K562 (cell line): ENCODE data around the gene PHF19. TPM values are rescaled to one million over a fixed set of nuclear protein-coding genes. Genes with fewer than 3 reads are reported as not detected.
A peak's percentile ranks its signal among the peaks of the same experiment; 100 is the strongest.

Experiments used
- ATAC-seq: fragments of 200-7000 bp; cut with Tn5 transposase; 3 replicates; pipeline ENCODE4 v1.9.1; 2020; ENCODE audit warnings: moderate library complexity
- BruUV-seq: library from RNA; stranded (reverse); fragments of 400-500 nt; replicated peaks from 2 replicates; lab custom pipeline; 2021; lab: Mats Ljungman, UMichigan
- CTCF ChIA-PET: fragments of 300-600 bp; formaldehyde crosslinking; extraction: SDS; loops from one replicate; lab custom pipeline; 2021; ENCODE audit warnings: low intra/inter-chr PET ratio; lab: Yijun Ruan, JAX
- POLR2A ChIA-PET: fragments of 300-600, 350-650 bp; sonication (Branson Sonifier 250); formaldehyde crosslinking; extraction: SDS; loops from one replicate; lab custom pipeline; 2021; ENCODE audit warnings: antibody characterized with exemption, inconsistent platforms; lab: Yijun Ruan, JAX
- DNase-seq, 4 experiments: peaks; one replicate each; pipeline versions ENCODE4 v3.0.0 to v3.0.0-alpha.2; 2011 to 2018; ENCODE audit warnings: low spot score in 3 of 4, mixed read lengths in 3 of 4; ENCODE audit errors: extremely low read depth in 1 of 4
- FAIRE-seq: peaks from 2 replicates; lab custom pipeline; 2011; peaks lifted over from hg19 to GRCh38; lab: Jason Lieb, UNC
- H2AFZ ChIP-seq: 2 replicates; pipeline ENCODE4 v1.6.0; 2011; ENCODE audit warnings: low read depth, low read length, control low read depth, inconsistent platforms
- H3K27ac ChIP-seq: fragments of 200-600 bp; 3 replicates; pipeline ENCODE4 v1.8.0; 2011; ENCODE audit warnings: low read depth, mild to moderate bottlenecking, control low read depth, inconsistent platforms, low read length, moderate library complexity, mixed read lengths; ENCODE audit errors: extremely low read depth
- H3K27me3 ChIP-seq, 2 experiments: fragments of 300-600 bp in 1 of 2; 2 replicates in 1 of 2; 3 replicates in 1 of 2; pipeline versions ENCODE4 v1.6.0 to v1.8.0; 2011; ENCODE audit warnings: inconsistent platforms in 2 of 2, low read length in 2 of 2, mild to moderate bottlenecking in 1 of 2, mixed read lengths in 1 of 2, moderate library complexity in 1 of 2; ENCODE audit not compliant: control insufficient read depth in 2 of 2, insufficient read depth in 2 of 2
- H3K36me3 ChIP-seq: fragments of 300-600 bp; 3 replicates; pipeline ENCODE4 v1.8.0; 2011; ENCODE audit warnings: mild to moderate bottlenecking, low read length, inconsistent platforms; ENCODE audit not compliant: control insufficient read depth, insufficient read depth
- H3K4me1 ChIP-seq, 2 experiments: fragments of 200-600 bp in 1 of 2; replicated peaks in 1 of 2; 2 replicates in 1 of 2; 3 replicates in 1 of 2; pipeline versions ENCODE4 v1.5.1 to v1.8.0; 2011; ENCODE audit warnings: inconsistent platforms in 2 of 2, low read length in 2 of 2, mild to moderate bottlenecking in 1 of 2, mixed read lengths in 1 of 2, moderate library complexity in 1 of 2; ENCODE audit not compliant: control insufficient read depth in 2 of 2, insufficient read depth in 2 of 2
- H3K4me2 ChIP-seq: 2 replicates; pipeline ENCODE4 v1.6.1; 2011; ENCODE audit warnings: low read length, control low read depth, inconsistent platforms, mixed read lengths; ENCODE audit not compliant: insufficient read depth
- H3K4me3 ChIP-seq: fragments of 200-600 bp; sonication (generic), shearing (Covaris generic); 2 replicates; pipeline ENCODE4 v1.5.1; 2016; ENCODE audit warnings: control low read depth, inconsistent platforms
- H3K79me2 ChIP-seq: fragments of 200-600 bp; 3 replicates; pipeline ENCODE4 v1.8.0; 2011; ENCODE audit warnings: low read length, inconsistent platforms; ENCODE audit not compliant: control insufficient read depth, insufficient read depth
- H3K9ac ChIP-seq, 2 experiments: 2 replicates each; pipeline versions ENCODE4 v1.6.0 to v1.6.1; 2011; ENCODE audit warnings: low read depth in 2 of 2, low read length in 2 of 2, control low read depth in 1 of 2, inconsistent platforms in 1 of 2, mild to moderate bottlenecking in 1 of 2, mixed read lengths in 1 of 2; ENCODE audit not compliant: insufficient read depth in 1 of 2
- H3K9me1 ChIP-seq: one replicate; pipeline ENCODE4 v1.6.0; 2011; ENCODE audit warnings: inconsistent platforms, mild to moderate bottlenecking, low read length, moderate library complexity; ENCODE audit not compliant: control insufficient read depth, insufficient read depth
- H3K9me3 ChIP-seq: replicated peaks from 2 replicates; pipeline ENCODE4 v1.5.1; 2011; ENCODE audit warnings: low read depth, low read length, inconsistent platforms; ENCODE audit not compliant: control insufficient read depth, insufficient read depth
- H4K20me1 ChIP-seq: replicated peaks from 2 replicates; pipeline ENCODE4 v1.6.1; 2011; ENCODE audit warnings: low read length, inconsistent platforms, mixed read lengths; ENCODE audit not compliant: control insufficient read depth, insufficient read depth
- CCNT2 ChIP-seq: IDR thresholded peaks from 2 replicates; pipeline ENCODE4 v1.6.1; 2011; ENCODE audit warnings: borderline replicate concordance, low read depth, mild to moderate bottlenecking, moderate library complexity, mixed read lengths, low read length; ENCODE audit not compliant: insufficient read length; ENCODE audit errors: extremely low read depth
- EWSR1 ChIP-seq: fragments of 450-650 bp; IDR thresholded peaks from 2 replicates; pipeline ENCODE4 v1.6.1; 2018; ENCODE audit warnings: borderline replicate concordance, mild to moderate bottlenecking, low read depth, moderate library complexity; ENCODE audit not compliant: partially characterized antibody
- HNRNPH1 ChIP-seq: fragments of 200-400 bp; formaldehyde crosslinking; optimal IDR thresholded peaks from 2 replicates; pipeline ENCODE3; 2017; ENCODE audit warnings: low read depth, mild to moderate bottlenecking, low read length, moderate library complexity
- MXI1 ChIP-seq: IDR thresholded peaks from 2 replicates; pipeline ENCODE4 v1.6.1; 2011; ENCODE audit warnings: low read depth, mild to moderate bottlenecking, improper control_type of control experiment, low read length
- NR3C1 ChIP-seq: sonication (generic); formaldehyde crosslinking; IDR thresholded peaks from 2 replicates; pipeline ENCODE4 v1.8.1; 2022; ENCODE audit warnings: missing genetic modification reagents
- PHB ChIP-seq: fragments of 250-450 bp; sonication (Bioruptor Pico); IDR thresholded peaks from 2 replicates; pipeline ENCODE4 v1.5.0; 2021
- PTTG1 ChIP-seq: fragments of 450-650 bp; IDR thresholded peaks from 2 replicates; pipeline ENCODE4 v1.6.1; 2016; ENCODE audit warnings: low read depth, mild to moderate bottlenecking, missing genetic modification characterization, missing compliant biosample characterization
- SAFB2 ChIP-seq: fragments of 200-400 bp; formaldehyde crosslinking; IDR thresholded peaks from 2 replicates; pipeline ENCODE4 v1.6.1; 2018; ENCODE audit warnings: borderline replicate concordance, low read length, low read depth, moderate library complexity; ENCODE audit not compliant: severe bottlenecking
- SLC30A9 ChIP-seq: fragments of 250-450 bp; sonication (Bioruptor Pico); IDR thresholded peaks from 2 replicates; pipeline ENCODE4 v1.8.0; 2022; ENCODE audit warnings: mild to moderate bottlenecking, moderate library complexity
- ZNF184 ChIP-seq: sonication (generic); formaldehyde crosslinking; IDR thresholded peaks from 2 replicates; pipeline ENCODE4 v1.5.0; 2020; ENCODE audit warnings: missing genetic modification reagents
- ZNF282 ChIP-seq: sonication (generic); formaldehyde crosslinking; IDR thresholded peaks from 2 replicates; pipeline ENCODE4 v1.8.1; 2023; ENCODE audit warnings: missing genetic modification reagents
- WGBS: fragments of 100-300 bp; shearing (Covaris generic); methylation state at CpG from one replicate; pipeline ENCODE4 v1.1.6; 2016; ENCODE audit warnings: low coverage, mixed read lengths; ENCODE audit not compliant: insufficient coverage; ENCODE audit errors: missing lambda C conversion rate; 5-methylcytosine and 5-hydroxymethylcytosine counted together
- in situ Hi-C: fragments of 300-500 bp; cut with MboI; formaldehyde crosslinking; loops from 4 replicates; pipeline ENCODE4 v1.15.0; 2018; ENCODE audit warnings: inconsistent platforms, mixed read lengths
- intact Hi-C: fragments of 100-400 bp; cut with micrococcal nuclease; formaldehyde crosslinking; loops from 2 replicates; pipeline ENCODE4 v1.14.2; 2022
- polyA plus RNA-seq, 8 experiments: library from polyadenylated mRNA; depleted of rRNA in 4 of 8; stranded (reverse) in 5 of 8; unstranded in 3 of 8; fragments of >200 nt; fragmentation: Nextera tagmentation in 2 of 8; fragmentation: Illumina TruSeq in 1 of 8; extraction: Ambion mirVana in 2 of 8; extraction: Trizol in 1 of 8; gene quantifications; 2 replicates each; pipeline versions ENCODE4 v1.2.1 to v1.2.3, GENCODE V29; 2011 to 2014; ENCODE audit warnings: inconsistent platforms in 1 of 8, missing spikeins in 1 of 8
- total RNA-seq, 7 experiments: library from RNA; depleted of rRNA in 6 of 7; stranded (reverse); fragments of >200 nt in 6 of 7; fragmentation: Illumina TruSeq in 2 of 7; extraction: Trizol in 2 of 7; gene quantifications; 2 replicates each; pipeline versions ENCODE4 v1.2.1 to v1.2.3, GENCODE V29; 2011 to 2021; ENCODE audit warnings: low replicate concordance in 1 of 7
- TF ChIP-seq, protein P1 (sequence below): fragments of 450-650 bp; formaldehyde crosslinking; IDR thresholded peaks from 2 replicates; pipeline ENCODE4 v1.4.0; 2020; ENCODE audit warnings: mild to moderate bottlenecking, mixed read lengths
- TF ChIP-seq, protein P2 (sequence below), 2 experiments: IDR thresholded peaks; 2 replicates each; pipeline ENCODE4 v1.6.1; 2011; ENCODE audit warnings: borderline replicate concordance in 1 of 2, control low read depth in 1 of 2, low read depth in 1 of 2, low read length in 1 of 2, mild to moderate bottlenecking in 1 of 2, mixed read lengths in 1 of 2, moderate library complexity in 1 of 2; ENCODE audit not compliant: insufficient read depth in 1 of 2, insufficient read length in 1 of 2, poor library complexity in 1 of 2, severe bottlenecking in 1 of 2; ENCODE audit errors: extremely low read depth in 1 of 2
- TF ChIP-seq, protein P3 (sequence below): fragments of 250-450 bp; sonication (Bioruptor Pico); IDR thresholded peaks from 2 replicates; pipeline ENCODE4 v1.8.0; 2021; ENCODE audit warnings: moderate library complexity, mild to moderate bottlenecking, inconsistent platforms
- TF ChIP-seq, protein P4 (sequence below): sonication (generic); formaldehyde crosslinking; IDR thresholded peaks from 2 replicates; pipeline ENCODE4 v1.8.1; 2023; ENCODE audit warnings: mild to moderate bottlenecking, missing genetic modification reagents

The PHF19 gene
- total and polyA plus RNA-seq, 9 of the 15 experiments (the other 6 are each of a cell fraction or from before 2014, with no cell fraction given), result 95.8 to 403 (median 255) TPM

DNA sequence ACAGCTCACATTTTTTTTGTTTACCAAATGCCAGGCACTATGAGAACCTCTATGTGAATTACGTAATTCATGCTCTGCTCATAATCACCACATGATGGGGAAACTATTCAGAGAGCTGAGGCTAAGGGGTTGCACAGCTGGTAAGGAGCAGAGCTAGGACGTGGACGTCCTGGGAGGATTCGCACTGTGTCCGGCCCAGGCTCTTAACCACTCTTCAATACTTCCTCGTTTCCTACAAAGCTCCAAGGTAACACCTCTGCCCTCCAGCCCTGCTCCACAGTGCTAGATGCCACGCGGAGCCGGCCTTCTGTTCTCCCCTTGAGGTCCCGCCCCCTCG, 8.7 kb downstream of the PHF19 start:
- H3K4me2 ChIP-seq, result peak overlapping the region; percentile 88
- H3K9ac ChIP-seq, result peak overlapping the region; percentile 59 to 84
- CTCF ChIA-PET, result no interaction called here
- H2AFZ ChIP-seq, result peak overlapping the region; percentile 71
- BruUV-seq, result no TSS peak
- no peak for DNase-seq
- no peaks in the 10 kb centered on the region for H3K27me3 ChIP-seq
- in situ Hi-C loops (no loop called here), intact Hi-C loops (loop anchor here (1.0 to 10.0 kb wide), 4 partner anchors 25 to 254 kb away; no protein-coding TSS in a partner anchor)
- ATAC-seq, result no peak
- peak overlapping the region; percentile 65 for H3K27ac ChIP-seq
- 4% methylated on average over 11 of the region's 11 CpGs for WGBS
- peaks cover 21% of the 10 kb centered on the region for H3K79me2 ChIP-seq
- H3K36me3 ChIP-seq, result peaks cover 88% of the 10 kb centered on the region
- H4K20me1 ChIP-seq, result no peaks in the 10 kb centered on the region
- peaks cover 8% of the 10 kb centered on the region for H3K9me1 ChIP-seq
- no peaks in the 10 kb centered on the region for H3K9me3 ChIP-seq
- peaks cover 13 to 27% of the 10 kb centered on the region in 2 experiments for H3K4me1 ChIP-seq
- POLR2A ChIA-PET, result interaction anchor here (0.5 to 15.5 kb wide), 13 partner anchors 10 to 75 kb away, joined by 3 to 464 read pairs (median 4); partner anchors contain the start of genes FBXW2, PHF19 and PSMD5
- H3K4me3 ChIP-seq, result peak overlapping the region; percentile 12; the same call in 1 of the 2 replicates
- no peak for FAIRE-seq
- TF ChIP-seq HNRNPH1, result no peak
- no peak for TF ChIP-seq PTTG1 (tag)
- TF ChIP-seq CCNT2, result no peak
- no peak for TF ChIP-seq PHB (CRISPR knock-in tag)
- TF ChIP-seq, protein P1, sequence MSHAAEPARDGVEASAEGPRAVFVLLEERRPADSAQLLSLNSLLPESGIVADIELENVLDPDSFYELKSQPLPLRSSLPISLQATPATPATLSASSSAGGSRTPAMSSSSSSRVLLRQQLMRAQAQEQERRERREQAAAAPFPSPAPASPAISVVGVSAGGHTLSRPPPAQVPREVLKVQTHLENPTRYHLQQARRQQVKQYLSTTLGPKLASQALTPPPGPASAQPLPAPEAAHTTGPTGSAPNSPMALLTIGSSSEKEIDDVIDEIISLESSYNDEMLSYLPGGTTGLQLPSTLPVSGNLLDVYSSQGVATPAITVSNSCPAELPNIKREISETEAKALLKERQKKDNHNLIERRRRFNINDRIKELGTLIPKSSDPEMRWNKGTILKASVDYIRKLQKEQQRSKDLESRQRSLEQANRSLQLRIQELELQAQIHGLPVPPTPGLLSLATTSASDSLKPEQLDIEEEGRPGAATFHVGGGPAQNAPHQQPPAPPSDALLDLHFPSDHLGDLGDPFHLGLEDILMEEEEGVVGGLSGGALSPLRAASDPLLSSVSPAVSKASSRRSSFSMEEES (CRISPR knock-in tag), result no peak
- peak; percentile 86 for TF ChIP-seq MXI1
- TF ChIP-seq NR3C1 (CRISPR knock-in tag), result no peak
- TF ChIP-seq SAFB2, result no peak
- TF ChIP-seq ZNF184 (CRISPR knock-in tag), result no peak
- TF ChIP-seq ZNF282 (CRISPR knock-in tag), result no peak
- TF ChIP-seq EWSR1, result no peak
- TF ChIP-seq, protein P2, sequence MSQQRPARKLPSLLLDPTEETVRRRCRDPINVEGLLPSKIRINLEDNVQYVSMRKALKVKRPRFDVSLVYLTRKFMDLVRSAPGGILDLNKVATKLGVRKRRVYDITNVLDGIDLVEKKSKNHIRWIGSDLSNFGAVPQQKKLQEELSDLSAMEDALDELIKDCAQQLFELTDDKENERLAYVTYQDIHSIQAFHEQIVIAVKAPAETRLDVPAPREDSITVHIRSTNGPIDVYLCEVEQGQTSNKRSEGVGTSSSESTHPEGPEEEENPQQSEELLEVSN (IDR thresholded peaks at IDR 0.05; ENCODE audit: borderline replicate concordance in 1 of 2, extremely low read depth in 1 of 2, insufficient read depth in 1 of 2, insufficient read length in 1 of 2, low read depth in 1 of 2, low read length in 1 of 2, poor library complexity in 1 of 2, severe bottlenecking in 1 of 2), result no peak
- no peak for TF ChIP-seq SLC30A9 (CRISPR knock-in tag)
- TF ChIP-seq, protein P3, sequence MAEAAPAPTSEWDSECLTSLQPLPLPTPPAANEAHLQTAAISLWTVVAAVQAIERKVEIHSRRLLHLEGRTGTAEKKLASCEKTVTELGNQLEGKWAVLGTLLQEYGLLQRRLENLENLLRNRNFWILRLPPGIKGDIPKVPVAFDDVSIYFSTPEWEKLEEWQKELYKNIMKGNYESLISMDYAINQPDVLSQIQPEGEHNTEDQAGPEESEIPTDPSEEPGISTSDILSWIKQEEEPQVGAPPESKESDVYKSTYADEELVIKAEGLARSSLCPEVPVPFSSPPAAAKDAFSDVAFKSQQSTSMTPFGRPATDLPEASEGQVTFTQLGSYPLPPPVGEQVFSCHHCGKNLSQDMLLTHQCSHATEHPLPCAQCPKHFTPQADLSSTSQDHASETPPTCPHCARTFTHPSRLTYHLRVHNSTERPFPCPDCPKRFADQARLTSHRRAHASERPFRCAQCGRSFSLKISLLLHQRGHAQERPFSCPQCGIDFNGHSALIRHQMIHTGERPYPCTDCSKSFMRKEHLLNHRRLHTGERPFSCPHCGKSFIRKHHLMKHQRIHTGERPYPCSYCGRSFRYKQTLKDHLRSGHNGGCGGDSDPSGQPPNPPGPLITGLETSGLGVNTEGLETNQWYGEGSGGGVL, result no peak
- TF ChIP-seq, protein P4, sequence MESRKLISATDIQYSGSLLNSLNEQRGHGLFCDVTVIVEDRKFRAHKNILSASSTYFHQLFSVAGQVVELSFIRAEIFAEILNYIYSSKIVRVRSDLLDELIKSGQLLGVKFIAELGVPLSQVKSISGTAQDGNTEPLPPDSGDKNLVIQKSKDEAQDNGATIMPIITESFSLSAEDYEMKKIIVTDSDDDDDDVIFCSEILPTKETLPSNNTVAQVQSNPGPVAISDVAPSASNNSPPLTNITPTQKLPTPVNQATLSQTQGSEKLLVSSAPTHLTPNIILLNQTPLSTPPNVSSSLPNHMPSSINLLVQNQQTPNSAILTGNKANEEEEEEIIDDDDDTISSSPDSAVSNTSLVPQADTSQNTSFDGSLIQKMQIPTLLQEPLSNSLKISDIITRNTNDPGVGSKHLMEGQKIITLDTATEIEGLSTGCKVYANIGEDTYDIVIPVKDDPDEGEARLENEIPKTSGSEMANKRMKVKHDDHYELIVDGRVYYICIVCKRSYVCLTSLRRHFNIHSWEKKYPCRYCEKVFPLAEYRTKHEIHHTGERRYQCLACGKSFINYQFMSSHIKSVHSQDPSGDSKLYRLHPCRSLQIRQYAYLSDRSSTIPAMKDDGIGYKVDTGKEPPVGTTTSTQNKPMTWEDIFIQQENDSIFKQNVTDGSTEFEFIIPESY (CRISPR knock-in tag), result no peak
